ENCODE results near the gene SPATA17.
A peak's percentile ranks its signal among the peaks of the same experiment; 100 is the strongest.

The SPATA17 gene

DNA sequence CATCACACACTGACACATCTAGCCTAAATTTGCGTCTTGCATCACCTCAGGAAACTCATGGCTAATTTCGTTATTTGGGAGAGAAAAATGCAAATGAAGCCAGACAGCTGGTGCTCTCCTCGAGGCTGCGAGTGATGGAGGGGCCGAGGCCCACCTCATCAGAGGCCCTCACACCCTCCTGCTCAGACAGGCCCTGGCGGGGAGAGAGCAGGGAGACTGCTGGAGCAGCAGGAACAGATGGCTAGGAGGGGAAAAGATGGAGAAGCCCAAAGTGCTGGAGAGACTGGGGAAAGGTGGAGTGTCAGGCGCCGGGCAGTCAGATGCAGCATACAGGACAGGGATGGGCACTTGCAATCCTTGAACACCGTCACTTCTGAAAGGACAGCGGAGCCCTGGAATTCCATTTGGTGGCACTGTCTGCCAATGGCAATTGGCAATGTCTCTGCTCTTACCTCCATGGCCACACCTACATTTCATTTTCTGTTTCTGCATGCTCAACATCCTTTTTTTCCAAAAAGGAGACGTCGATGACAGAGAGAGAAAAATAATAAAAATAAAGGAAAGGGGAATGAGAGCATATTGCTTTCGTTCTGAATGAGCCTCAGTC, 286.2 kb downstream of the SPATA17 start:
- DNase-seq (ENCODE audit: low read depth): no peak

DNA sequence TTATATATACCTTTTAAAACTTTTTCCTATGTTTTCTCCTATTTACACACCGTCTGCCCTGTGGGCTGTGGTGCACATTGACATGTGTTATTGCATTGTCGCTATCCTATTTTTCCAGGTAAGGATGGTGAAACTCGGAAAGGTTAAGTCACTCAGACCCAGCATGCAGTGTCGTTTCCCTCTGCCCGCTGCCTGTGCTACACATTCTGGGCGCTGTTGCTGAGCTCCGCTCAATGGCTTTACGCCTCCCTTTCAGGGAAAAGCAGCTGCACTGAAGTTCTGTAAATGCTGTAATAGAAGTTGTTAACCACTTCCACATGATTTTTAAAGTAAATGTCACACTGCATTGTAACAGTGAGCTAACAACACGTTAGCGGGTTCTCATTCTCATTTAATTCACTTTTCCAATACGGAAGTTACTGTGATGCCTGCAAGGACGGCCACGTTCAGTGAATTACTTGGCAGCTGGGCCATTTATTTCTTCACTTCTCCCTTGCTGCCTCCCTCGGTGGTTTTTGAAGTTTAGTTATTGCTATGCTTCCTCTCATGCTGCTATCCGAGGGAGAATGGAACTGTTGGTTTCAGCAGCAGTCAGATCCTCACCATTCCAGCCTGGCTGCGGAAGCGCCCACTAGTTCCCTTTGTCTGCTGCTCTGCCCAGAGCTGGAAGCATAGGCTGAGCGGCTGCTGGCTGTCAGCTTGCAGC, 288.7 kb downstream of the SPATA17 start:
- peak; percentile 5 for DNase-seq (ENCODE audit: low read depth)
